Measurements from ENCODE around the gene GPAT3.

GRCh38 chr4:83618431-83618830 lies 82.5 kb downstream of the GPAT3 start:
- no peak for TF ChIP-seq POLR2AphosphoS5 (IDR thresholded peaks at IDR 0.05; ENCODE audit: low read depth, low read length)
- no peak for TF ChIP-seq SIN3A (conservative IDR thresholded peaks at IDR 0.05 in 1 of 2, IDR thresholded peaks at IDR 0.05 in 1 of 2; ENCODE audit: low read depth in 1 of 2, low read length in 2 of 2)
- TF ChIP-seq POLR2A (IDR thresholded peaks at IDR 0.05; ENCODE audit: control extremely low read depth in 1 of 2, low read depth in 2 of 2, low read length in 2 of 2) = no peak
- TF ChIP-seq CBX8 (IDR thresholded peaks at IDR 0.05; ENCODE audit: borderline replicate concordance, low read depth, low read length) = no peak
- TF ChIP-seq SP2 (IDR thresholded peaks at IDR 0.05; ENCODE audit: low read length) = no peak
- TF ChIP-seq RAD21 (IDR thresholded peaks at IDR 0.05 in 1 of 2, conservative IDR thresholded peaks at IDR 0.05 in 1 of 2; ENCODE audit: low read depth in 2 of 2, low read length in 2 of 2) = no peak
- no peak for TF ChIP-seq CTCF (IDR thresholded peaks at IDR 0.05; ENCODE audit: control extremely low read depth in 1 of 3, insufficient read depth in 1 of 3, low read depth in 1 of 3, low read length in 3 of 3)
- no peak for TF ChIP-seq CTBP2 (IDR thresholded peaks at IDR 0.05; ENCODE audit: borderline replicate concordance, insufficient read depth, insufficient read length, low read length)
- no peak for TF ChIP-seq CREB1 (IDR thresholded peaks at IDR 0.05)
- TF ChIP-seq RNF2 (IDR thresholded peaks at IDR 0.05; ENCODE audit: borderline replicate concordance, low read depth, low read length, missing control alignments, poor library complexity, severe bottlenecking) = no peak
- TF ChIP-seq TAF1 (IDR thresholded peaks at IDR 0.05; ENCODE audit: low read depth, low read length) = no peak
- TF ChIP-seq NRF1 (IDR thresholded peaks at IDR 0.05; ENCODE audit: low read depth, low read length) = no peak
- no peak for TF ChIP-seq ATF3 (IDR thresholded peaks at IDR 0.05; ENCODE audit: insufficient read depth, low read depth, low read length)
- no peak for TF ChIP-seq MAX (IDR thresholded peaks at IDR 0.05)

Measured in H1 (cell line).